Nephron progenitor cell (in vitro differentiated cells): ENCODE results near the gene ERP44.

ENCODE experiments used
- DNase-seq: peaks from one replicate; pipeline ENCODE4 v3.0.0; 2021
- H3K27ac Mint-ChIP-seq: 2 replicates; pipeline ENCODE4 v1.8.0; 2021; ENCODE audit warnings: mild to moderate bottlenecking, moderate library complexity, mixed read lengths
- H3K27me3 Mint-ChIP-seq: 2 replicates; pipeline ENCODE4 v1.8.0; 2021; ENCODE audit warnings: mild to moderate bottlenecking, low read depth, mixed read lengths; ENCODE audit not compliant: poor library complexity
- H3K36me3 Mint-ChIP-seq: 2 replicates; pipeline ENCODE4 v1.8.0; 2021; ENCODE audit warnings: low read depth, mixed read lengths
- H3K4me1 Mint-ChIP-seq: 2 replicates; pipeline ENCODE4 v1.8.0; 2021; ENCODE audit warnings: mixed read lengths
- H3K4me3 Mint-ChIP-seq: 2 replicates; pipeline ENCODE4 v1.8.0; 2021; ENCODE audit warnings: mild to moderate bottlenecking, moderate library complexity, mixed read lengths
- H3K9me3 Mint-ChIP-seq: 2 replicates; pipeline ENCODE4 v1.8.0; 2021; ENCODE audit warnings: mild to moderate bottlenecking, moderate library complexity, mixed read lengths
- TF ChIP-seq, protein P1 (sequence below): fragments of 200-600 bp; sonication (generic); IDR thresholded peaks from 2 replicates; pipeline ENCODE4 v1.5.0; 2021; ENCODE audit warnings: antibody characterized with exemption

ERP44 gene

DNA sequence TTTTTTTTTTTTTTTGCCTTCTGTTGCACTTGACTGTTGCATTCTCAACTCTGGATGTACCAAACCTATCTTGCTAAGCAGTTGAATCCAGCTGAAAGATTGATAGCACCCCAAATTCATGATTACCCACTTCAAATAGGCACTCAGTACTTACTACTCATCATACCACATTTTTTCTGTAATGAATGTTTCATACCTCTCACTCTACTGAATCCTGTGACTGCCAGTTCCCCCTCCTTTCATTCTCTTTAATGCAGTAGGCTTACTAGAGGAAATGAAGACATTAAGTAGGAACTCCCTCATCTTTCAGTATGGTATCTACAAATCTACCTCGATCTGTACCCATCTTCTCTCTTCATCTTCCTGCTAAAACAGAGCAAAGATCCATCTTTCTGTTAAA, 7.1 kb upstream of the ERP44 start:
- Mint-ChIP-seq H3K9me3 (no peaks in the 10 kb centered on the region), H3K36me3 (peaks cover 1% of the 10 kb centered on the region), H3K27me3 (no peaks in the 10 kb centered on the region), H3K27ac (no peak overlapping the region), H3K4me3 (no peak overlapping the region), H3K4me1 (no peaks in the 10 kb centered on the region)
- no peak for DNase-seq
- TF ChIP-seq, protein P1, sequence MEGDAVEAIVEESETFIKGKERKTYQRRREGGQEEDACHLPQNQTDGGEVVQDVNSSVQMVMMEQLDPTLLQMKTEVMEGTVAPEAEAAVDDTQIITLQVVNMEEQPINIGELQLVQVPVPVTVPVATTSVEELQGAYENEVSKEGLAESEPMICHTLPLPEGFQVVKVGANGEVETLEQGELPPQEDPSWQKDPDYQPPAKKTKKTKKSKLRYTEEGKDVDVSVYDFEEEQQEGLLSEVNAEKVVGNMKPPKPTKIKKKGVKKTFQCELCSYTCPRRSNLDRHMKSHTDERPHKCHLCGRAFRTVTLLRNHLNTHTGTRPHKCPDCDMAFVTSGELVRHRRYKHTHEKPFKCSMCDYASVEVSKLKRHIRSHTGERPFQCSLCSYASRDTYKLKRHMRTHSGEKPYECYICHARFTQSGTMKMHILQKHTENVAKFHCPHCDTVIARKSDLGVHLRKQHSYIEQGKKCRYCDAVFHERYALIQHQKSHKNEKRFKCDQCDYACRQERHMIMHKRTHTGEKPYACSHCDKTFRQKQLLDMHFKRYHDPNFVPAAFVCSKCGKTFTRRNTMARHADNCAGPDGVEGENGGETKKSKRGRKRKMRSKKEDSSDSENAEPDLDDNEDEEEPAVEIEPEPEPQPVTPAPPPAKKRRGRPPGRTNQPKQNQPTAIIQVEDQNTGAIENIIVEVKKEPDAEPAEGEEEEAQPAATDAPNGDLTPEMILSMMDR: no peak

DNA sequence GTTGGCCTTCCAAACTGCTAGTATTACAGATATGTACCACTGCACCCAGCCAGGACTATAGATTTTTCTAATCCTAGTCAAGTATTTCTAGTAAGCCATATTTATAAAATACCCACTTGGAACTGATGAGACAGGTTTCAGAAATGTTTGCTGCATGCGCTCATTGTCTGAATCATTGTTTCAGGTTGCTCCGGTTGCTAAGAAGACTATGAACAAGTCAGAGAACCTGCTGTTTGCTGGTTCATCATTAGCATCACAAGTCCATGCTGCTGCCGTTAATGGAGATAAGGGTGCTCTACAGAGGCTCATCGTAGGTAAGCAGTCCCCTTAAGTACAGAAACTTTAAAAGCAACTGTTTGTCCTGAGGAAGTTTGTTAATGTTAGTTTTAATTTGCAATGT, 5.5 kb upstream of the ERP44 start:
- Mint-ChIP-seq H3K4me3 (no peak overlapping the region), H3K36me3 (no peaks in the 10 kb centered on the region), H3K27ac (no peak overlapping the region), H3K9me3 (no peaks in the 10 kb centered on the region), H3K4me1 (peaks cover 10% of the 10 kb centered on the region), H3K27me3 (no peaks in the 10 kb centered on the region)
- no peak for DNase-seq
- TF ChIP-seq, protein P1: no peak

DNA sequence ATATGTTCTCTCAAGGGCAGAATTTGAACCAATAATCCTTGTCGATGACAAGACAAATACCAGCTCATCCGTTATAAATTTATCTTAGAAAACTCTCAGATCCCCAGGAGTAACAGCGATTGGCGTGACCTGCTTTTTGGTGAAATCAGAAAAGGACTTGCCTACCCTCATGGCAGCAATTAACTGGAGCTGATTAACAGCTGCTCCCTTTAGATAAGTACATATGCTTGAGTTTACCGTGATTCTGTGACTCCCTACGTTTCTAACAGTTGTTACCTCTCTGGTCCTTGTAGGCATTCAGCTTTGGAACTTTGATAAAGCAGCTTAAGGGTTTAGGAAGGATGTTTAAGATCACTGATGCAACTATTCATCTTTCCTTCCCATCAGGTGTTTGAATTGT, 2.8 kb upstream of the ERP44 start:
- no peaks in the 10 kb centered on the region for H3K9me3 Mint-ChIP-seq
- H3K4me3 Mint-ChIP-seq: no peak overlapping the region
- no peak for DNase-seq
- H3K27ac Mint-ChIP-seq: no peak overlapping the region
- no peaks in the 10 kb centered on the region for H3K27me3 Mint-ChIP-seq
- TF ChIP-seq, protein P1: no peak
- peaks cover 24% of the 10 kb centered on the region for H3K4me1 Mint-ChIP-seq
- H3K36me3 Mint-ChIP-seq: no peaks in the 10 kb centered on the region

DNA sequence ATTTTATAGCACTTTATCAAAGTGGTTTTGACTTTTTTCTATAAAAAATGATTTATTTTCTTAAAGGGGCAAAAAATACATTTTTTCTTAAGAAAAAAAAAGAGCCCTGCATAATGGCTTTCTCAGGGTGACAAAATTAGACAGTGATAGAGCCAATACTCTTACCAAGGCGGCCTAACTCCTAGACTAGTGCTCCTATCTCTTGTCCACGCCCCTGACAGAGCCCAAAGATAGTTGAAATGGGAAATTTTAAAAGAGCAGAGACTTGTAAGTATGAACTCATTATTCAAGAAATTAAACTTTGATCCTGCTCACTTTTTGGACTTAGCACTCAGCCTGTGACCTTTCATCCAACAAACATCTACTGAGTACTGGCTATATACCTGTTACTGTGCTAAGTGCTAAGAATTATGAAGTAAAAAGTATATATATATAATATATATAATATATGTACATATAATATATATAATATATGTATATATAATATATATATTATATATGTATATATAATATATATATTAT, 1.4 kb upstream of the ERP44 start:
- Mint-ChIP-seq H3K9me3 (no peaks in the 10 kb centered on the region), H3K27me3 (no peaks in the 10 kb centered on the region), H3K27ac (no peak overlapping the region), H3K4me3 (peak overlapping the region; percentile 98), H3K36me3 (no peaks in the 10 kb centered on the region), H3K4me1 (peaks cover 28% of the 10 kb centered on the region)
- no peak for DNase-seq
- TF ChIP-seq, protein P1: no peak

DNA sequence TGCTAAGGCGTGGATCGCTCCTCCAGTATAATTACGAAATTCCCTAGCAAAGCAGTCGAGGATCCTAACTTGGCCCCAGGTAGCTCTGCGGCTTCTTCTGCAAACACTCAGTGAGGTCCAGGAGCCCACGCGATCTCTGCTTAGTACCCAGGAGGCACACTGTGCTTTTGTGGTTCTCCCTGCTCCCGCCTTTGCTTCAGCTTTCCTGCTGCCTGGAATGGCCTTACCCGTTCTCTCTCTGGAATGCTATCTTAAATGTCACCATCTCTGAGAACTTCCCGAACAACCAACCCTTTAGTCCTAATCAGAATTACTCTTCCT, 882 bp upstream of the ERP44 start:
- Mint-ChIP-seq H3K27ac (peak overlapping the region; percentile 98), H3K27me3 (no peaks in the 10 kb centered on the region), H3K4me1 (peaks cover 28% of the 10 kb centered on the region), H3K9me3 (no peaks in the 10 kb centered on the region), H3K36me3 (no peaks in the 10 kb centered on the region), H3K4me3 (peak overlapping the region; percentile 98)
- TF ChIP-seq, protein P1: no peak
- DNase-seq: peak; percentile 22

DNA sequence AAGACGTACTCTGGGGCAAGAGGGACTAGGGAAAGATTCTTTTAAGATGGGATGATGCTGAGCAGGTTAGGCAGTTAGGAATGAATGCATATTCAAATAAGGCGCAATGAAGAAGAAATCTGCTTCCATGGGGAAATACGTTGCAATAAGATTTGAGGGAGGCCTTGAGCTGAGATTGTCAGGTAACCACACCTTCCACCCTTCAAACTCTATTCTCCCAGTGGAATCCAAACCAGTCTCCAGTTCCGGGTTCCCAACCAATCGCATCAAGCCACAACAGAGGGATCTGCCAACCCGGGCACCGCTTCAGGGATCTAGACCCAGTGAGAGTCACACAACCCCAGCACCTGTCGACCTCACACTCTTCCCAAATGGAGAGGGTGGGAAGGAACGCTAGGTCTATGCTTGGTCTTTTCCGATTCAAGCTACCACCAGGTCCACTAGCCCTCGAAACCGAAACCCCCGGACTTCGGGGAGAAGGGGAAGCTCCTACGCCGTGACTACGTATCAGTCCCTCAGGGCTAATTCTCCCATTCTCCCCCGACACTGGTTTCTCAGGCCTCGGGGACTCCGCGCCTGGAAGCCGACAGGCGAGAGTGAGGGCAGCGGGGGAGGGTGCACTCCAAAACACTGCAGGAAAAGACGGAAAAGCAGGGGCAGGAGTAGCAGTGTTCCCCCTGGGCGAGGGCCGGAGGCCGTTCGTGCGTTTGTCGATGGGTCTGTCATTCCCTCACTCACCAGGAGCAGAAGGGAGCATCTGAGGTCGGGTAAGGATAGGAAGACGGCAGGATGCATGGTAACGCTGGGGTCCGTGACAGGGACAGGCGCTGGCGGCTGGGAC, 534 bp downstream of the ERP44 start:
- H3K27me3 Mint-ChIP-seq: no peaks in the 10 kb centered on the region
- TF ChIP-seq, protein P1: no peak
- peak; percentile 55 for DNase-seq
- peak overlapping the region; percentile 98 for H3K4me3 Mint-ChIP-seq
- peak overlapping the region; percentile 99 for H3K27ac Mint-ChIP-seq
- no peaks in the 10 kb centered on the region for H3K9me3 Mint-ChIP-seq
- peaks cover 28% of the 10 kb centered on the region for H3K4me1 Mint-ChIP-seq
- H3K36me3 Mint-ChIP-seq: no peaks in the 10 kb centered on the region
